Panc1 (cell line): ENCODE results near the gene CNKSR2.

Source experiments
- CTCF ChIP-seq: fragments of 450-650 bp; IDR thresholded peaks from 2 replicates; pipeline ENCODE4 v1.5.1; 2017; ENCODE audit warnings: mild to moderate bottlenecking
- POLR2AphosphoS5 ChIP-seq: IDR thresholded peaks from 2 replicates; pipeline ENCODE4 v1.6.1; 2012; ENCODE audit warnings: mild to moderate bottlenecking, low read depth, low read length, moderate library complexity
- REST ChIP-seq, 2 experiments: IDR thresholded peaks; 2 replicates each; pipeline ENCODE4 v1.6.1; 2011 to 2012; ENCODE audit warnings: low read depth in 2 of 2, control low read depth in 1 of 2, low read length in 1 of 2, mild to moderate bottlenecking in 1 of 2, moderate library complexity in 1 of 2; ENCODE audit not compliant: insufficient read depth in 1 of 2

GRCh38 chrX:21655901-21656586 is 281.8 kb downstream of the CNKSR2 start:
- TF ChIP-seq CTCF (no peak), REST (IDR thresholded peaks at IDR 0.05; ENCODE audit: insufficient read depth in 1 of 2, low read depth in 2 of 2, low read length in 1 of 2) (no peak), POLR2AphosphoS5 (no peak)
